HEK293 (cell line): ENCODE data around the gene ACP1.

Experiments used
- CTCF ChIA-PET: fragments of 350-600 bp; formaldehyde crosslinking; extraction: SDS; loops from one replicate; lab custom pipeline; 2021; ENCODE audit warnings: antibody characterized with exemption; lab: Yijun Ruan, JAX
- POLR2A ChIA-PET: fragments of 300-600 bp; formaldehyde crosslinking; extraction: SDS; loops from one replicate; lab custom pipeline; 2020; ENCODE audit warnings: antibody characterized with exemption, inconsistent platforms; lab: Yijun Ruan, JAX
- H3K27ac ChIP-seq: fragments of 200-500 bp; sonication (Bioruptor generic); 2 replicates; pipeline ENCODE4 v1.5.1; 2014; ENCODE audit warnings: low read depth, low read length, control low read depth, inconsistent platforms; ENCODE audit errors: extremely low read depth
- H3K36me3 ChIP-seq, 2 experiments: fragments of 200-500 bp in 1 of 2; sonication (Bioruptor generic) in 1 of 2; 1 replicate in 1 of 2; 2 replicates in 1 of 2; pipeline ENCODE4 v1.5.1; 2014 to 2017; ENCODE audit warnings: inconsistent platforms in 2 of 2, low read length in 2 of 2; ENCODE audit not compliant: control insufficient read depth in 2 of 2, insufficient read depth in 1 of 2
- H3K4me1 ChIP-seq: fragments of 200-500 bp; sonication (Bioruptor generic); 2 replicates; pipeline ENCODE4 v1.5.1; 2014; ENCODE audit warnings: mild to moderate bottlenecking, low read length, inconsistent platforms; ENCODE audit not compliant: control insufficient read depth, insufficient read depth
- H3K4me3 ChIP-seq: 2 replicates; pipeline ENCODE4 v1.5.1; 2011; ENCODE audit warnings: low read depth, mild to moderate bottlenecking, control low read depth, low read length, moderate library complexity
- H3K9me3 ChIP-seq: fragments of 200-500 bp; sonication (Bioruptor generic); 2 replicates; pipeline ENCODE4 v1.5.1; 2014; ENCODE audit warnings: low read depth, low read length, inconsistent platforms; ENCODE audit not compliant: control insufficient read depth, insufficient read depth
- KLF1 ChIP-seq: fragments of 450-650 bp; formaldehyde crosslinking; IDR thresholded peaks from 2 replicates; pipeline ENCODE4 v1.5.1; 2016; ENCODE audit warnings: missing biosample characterization, missing genetic modification characterization
- KLF17 ChIP-seq: fragments of 450-650 bp; formaldehyde crosslinking; IDR thresholded peaks from 2 replicates; pipeline ENCODE4 v1.5.1; 2016; ENCODE audit warnings: missing biosample characterization, missing genetic modification characterization
- MEIS1 ChIP-seq: sonication (generic); formaldehyde crosslinking; IDR thresholded peaks from 2 replicates; pipeline ENCODE4 v1.8.1; 2022; ENCODE audit warnings: missing genetic modification reagents, mild to moderate bottlenecking, borderline replicate concordance
- PRDM1 ChIP-seq: fragments of 450-650 bp; formaldehyde crosslinking; IDR thresholded peaks from 2 replicates; pipeline ENCODE4; 2016; ENCODE audit warnings: missing biosample characterization, missing genetic modification characterization
- SCRT2 ChIP-seq: fragments of 450-650 bp; formaldehyde crosslinking; IDR thresholded peaks from 2 replicates; pipeline ENCODE4 v1.5.1; 2016; ENCODE audit warnings: missing biosample characterization, missing genetic modification characterization
- TRIM28 ChIP-seq: IDR thresholded peaks from 2 replicates; pipeline ENCODE4 v1.6.1; 2011; ENCODE audit warnings: low read length, control low read depth, borderline replicate concordance
- ZBTB17 ChIP-seq: fragments of 450-650 bp; formaldehyde crosslinking; IDR thresholded peaks from 2 replicates; pipeline ENCODE4 v1.5.1; 2016; ENCODE audit warnings: missing biosample characterization, missing genetic modification characterization
- ZFP3 ChIP-seq: fragments of 450-650 bp; formaldehyde crosslinking; IDR thresholded peaks from 2 replicates; pipeline ENCODE4 v1.5.1; 2016; ENCODE audit warnings: low read depth, missing biosample characterization, missing genetic modification characterization
- ZFP41 ChIP-seq: fragments of 450-650 bp; formaldehyde crosslinking; IDR thresholded peaks from 2 replicates; pipeline ENCODE4 v1.5.1; 2016; ENCODE audit warnings: missing biosample characterization, missing genetic modification characterization, borderline replicate concordance
- ZNF114 ChIP-seq: fragments of 450-650 bp; formaldehyde crosslinking; IDR thresholded peaks from 2 replicates; pipeline ENCODE4 v1.5.0; 2017; ENCODE audit warnings: missing biosample characterization, missing genetic modification characterization
- ZNF184 ChIP-seq: fragments of 450-650 bp; IDR thresholded peaks from 2 replicates; pipeline ENCODE4 v1.5.1; 2018; ENCODE audit warnings: missing biosample characterization, mild to moderate bottlenecking, missing genetic modification characterization
- ZNF23 ChIP-seq: fragments of 450-650 bp; formaldehyde crosslinking; IDR thresholded peaks from 2 replicates; pipeline ENCODE4 v1.5.1; 2016; ENCODE audit warnings: missing biosample characterization, missing genetic modification characterization, borderline replicate concordance
- ZNF302 ChIP-seq: fragments of 450-650 bp; formaldehyde crosslinking; IDR thresholded peaks from 2 replicates; pipeline ENCODE4 v1.5.1; 2016; ENCODE audit warnings: missing biosample characterization, missing genetic modification characterization, low read depth
- ZNF416 ChIP-seq: fragments of 450-650 bp; formaldehyde crosslinking; IDR thresholded peaks from 2 replicates; pipeline ENCODE4 v1.5.1; 2016; ENCODE audit warnings: missing biosample characterization, missing genetic modification characterization
- ZNF548 ChIP-seq: fragments of 450-650 bp; formaldehyde crosslinking; IDR thresholded peaks from 2 replicates; pipeline ENCODE4 v1.5.1; 2016; ENCODE audit warnings: missing biosample characterization, missing genetic modification characterization
- ZNF571 ChIP-seq: fragments of 450-650 bp; formaldehyde crosslinking; IDR thresholded peaks from 2 replicates; pipeline ENCODE4 v1.5.0; 2017; ENCODE audit warnings: missing biosample characterization, missing genetic modification characterization
- ZNF596 ChIP-seq: fragments of 450-650 bp; IDR thresholded peaks from 2 replicates; pipeline ENCODE4 v1.5.0; 2018; ENCODE audit warnings: missing biosample characterization, mild to moderate bottlenecking, missing genetic modification characterization, moderate library complexity
- ZNF600 ChIP-seq: fragments of 450-650 bp; formaldehyde crosslinking; IDR thresholded peaks from 2 replicates; pipeline ENCODE4 v1.5.1; 2016; ENCODE audit warnings: missing biosample characterization, missing genetic modification characterization
- ZSCAN23 ChIP-seq: fragments of 450-650 bp; formaldehyde crosslinking; IDR thresholded peaks from 2 replicates; pipeline ENCODE4 v1.5.1; 2016; ENCODE audit warnings: missing biosample characterization, missing genetic modification characterization
- TF ChIP-seq, protein P1 (sequence below): fragments of 450-650 bp; formaldehyde crosslinking; IDR thresholded peaks from 2 replicates; pipeline ENCODE4 v1.5.1; 2016; ENCODE audit warnings: missing biosample characterization, missing genetic modification characterization
- TF ChIP-seq, protein P2 (sequence below): fragments of 450-650 bp; formaldehyde crosslinking; IDR thresholded peaks from 2 replicates; pipeline ENCODE4 v1.5.1; 2016; ENCODE audit warnings: missing biosample characterization, missing genetic modification characterization
- TF ChIP-seq, protein P3 (sequence below): fragments of 450-650 bp; formaldehyde crosslinking; IDR thresholded peaks from 2 replicates; pipeline ENCODE4 v1.5.1; 2017; ENCODE audit warnings: missing biosample characterization, missing genetic modification characterization
- TF ChIP-seq, protein P4 (sequence below): fragments of 450-650 bp; formaldehyde crosslinking; IDR thresholded peaks from 2 replicates; pipeline ENCODE4 v1.5.1; 2016; ENCODE audit warnings: missing biosample characterization, missing genetic modification characterization
- TF ChIP-seq, protein P5 (sequence below): fragments of 450-650 bp; IDR thresholded peaks from 2 replicates; pipeline ENCODE4 v1.5.1; 2018; ENCODE audit warnings: missing biosample characterization, missing genetic modification characterization

The ACP1 gene

DNA sequence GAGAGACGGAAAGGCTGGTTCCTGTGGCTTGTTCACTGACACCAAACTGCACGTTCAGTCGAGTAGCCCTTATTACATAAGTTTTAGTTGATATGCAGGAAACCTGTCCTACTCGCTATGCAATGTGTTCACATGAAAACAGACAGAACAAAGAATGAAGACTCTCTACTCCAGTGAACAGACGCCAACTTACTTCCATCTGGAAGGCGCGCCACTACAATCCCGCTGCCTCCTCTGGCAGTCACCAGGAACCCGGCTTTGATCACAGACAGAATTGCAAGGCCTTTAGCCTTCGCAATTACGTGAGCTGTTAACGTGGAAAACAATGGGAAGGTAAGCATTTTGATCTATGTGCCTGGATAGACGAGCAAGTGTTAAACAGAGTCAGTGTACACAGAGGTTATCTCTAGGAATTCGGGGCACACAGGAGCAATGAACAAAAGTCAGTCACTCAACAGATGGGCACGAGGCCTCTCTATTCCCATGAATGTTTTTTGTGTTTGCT is 15.2 kb upstream of the ACP1 start (continued):
- TF ChIP-seq, protein P1, sequence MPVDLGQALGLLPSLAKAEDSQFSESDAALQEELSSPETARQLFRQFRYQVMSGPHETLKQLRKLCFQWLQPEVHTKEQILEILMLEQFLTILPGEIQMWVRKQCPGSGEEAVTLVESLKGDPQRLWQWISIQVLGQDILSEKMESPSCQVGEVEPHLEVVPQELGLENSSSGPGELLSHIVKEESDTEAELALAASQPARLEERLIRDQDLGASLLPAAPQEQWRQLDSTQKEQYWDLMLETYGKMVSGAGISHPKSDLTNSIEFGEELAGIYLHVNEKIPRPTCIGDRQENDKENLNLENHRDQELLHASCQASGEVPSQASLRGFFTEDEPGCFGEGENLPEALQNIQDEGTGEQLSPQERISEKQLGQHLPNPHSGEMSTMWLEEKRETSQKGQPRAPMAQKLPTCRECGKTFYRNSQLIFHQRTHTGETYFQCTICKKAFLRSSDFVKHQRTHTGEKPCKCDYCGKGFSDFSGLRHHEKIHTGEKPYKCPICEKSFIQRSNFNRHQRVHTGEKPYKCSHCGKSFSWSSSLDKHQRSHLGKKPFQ (tag by site-specific recombination): no peak
- TF ChIP-seq ZSCAN23 (no peak), KLF1 (tag by site-specific recombination) (no peak), ZNF596 (no peak), KLF17 (tag by site-specific recombination) (no peak), MEIS1 (no peak), ZFP3 (tag by site-specific recombination) (no peak)

- TF ChIP-seq ZNF416 (tag by site-specific recombination): no peak
- no peak for TF ChIP-seq ZNF548 (tag by site-specific recombination)
- no peak for TF ChIP-seq ZNF302 (tag by site-specific recombination)
- no peak for TF ChIP-seq ZBTB17
- ChIA-PET CTCF (interaction anchor here (0.5 to 0.6 kb wide), 2 partner anchors 77 to 461 kb away, joined by 3 read pairs; no protein-coding TSS in a partner anchor), POLR2A (no interaction called here)
- Histone ChIP-seq H3K4me3 (no peak overlapping the region), H3K9me3 (no peaks in the 10 kb centered on the region), H3K27ac (no peak overlapping the region), H3K4me1 (no peaks in the 10 kb centered on the region), H3K36me3 (peaks cover 0 to 5% of the 10 kb centered on the region in 2 experiments; a peak in 1 of 3 replicates)
Observed at GRCh38 chr2:252001-252602, 12.6 kb upstream of the ACP1 start.

DNA sequence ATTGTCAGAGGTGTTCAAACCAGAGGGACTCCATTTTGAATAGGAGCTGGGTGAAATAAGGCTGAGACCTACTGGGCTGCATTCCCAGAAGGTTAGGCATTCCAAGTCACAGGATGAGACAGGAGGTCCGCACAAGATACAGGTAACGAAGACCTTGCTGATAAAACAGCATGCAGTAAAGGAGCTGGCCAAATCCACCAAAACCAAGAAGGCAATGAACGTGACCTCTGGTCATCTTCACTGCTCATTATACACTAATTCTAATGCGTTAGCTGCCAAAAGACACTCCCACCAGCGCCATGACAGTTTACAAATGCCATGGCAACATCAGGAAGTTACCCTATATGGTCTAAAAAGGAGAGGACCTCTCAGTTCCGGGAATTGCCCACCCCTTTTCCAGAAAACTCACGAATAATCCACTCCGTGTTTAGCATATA is 11.5 kb upstream of the ACP1 start:
- POLR2A ChIA-PET: no interaction called here
- Histone ChIP-seq H3K36me3 (peaks cover 0 to 5% of the 10 kb centered on the region in 2 experiments; a peak in 1 of 3 replicates), H3K4me1 (no peaks in the 10 kb centered on the region), H3K4me3 (no peak overlapping the region), H3K9me3 (no peaks in the 10 kb centered on the region)
- TF ChIP-seq SCRT2 (no peak), PRDM1 (tag by site-specific recombination) (no peak), ZNF23 (tag by site-specific recombination) (no peak), ZNF184 (tag by site-specific recombination) (no peak), ZNF571 (tag by site-specific recombination) (no peak), ZNF596 (no peak), ZFP41 (tag by site-specific recombination) (no peak), TRIM28 (no peak), ZNF600 (no peak), ZNF114 (tag by site-specific recombination) (no peak)
- TF ChIP-seq, protein P2, sequence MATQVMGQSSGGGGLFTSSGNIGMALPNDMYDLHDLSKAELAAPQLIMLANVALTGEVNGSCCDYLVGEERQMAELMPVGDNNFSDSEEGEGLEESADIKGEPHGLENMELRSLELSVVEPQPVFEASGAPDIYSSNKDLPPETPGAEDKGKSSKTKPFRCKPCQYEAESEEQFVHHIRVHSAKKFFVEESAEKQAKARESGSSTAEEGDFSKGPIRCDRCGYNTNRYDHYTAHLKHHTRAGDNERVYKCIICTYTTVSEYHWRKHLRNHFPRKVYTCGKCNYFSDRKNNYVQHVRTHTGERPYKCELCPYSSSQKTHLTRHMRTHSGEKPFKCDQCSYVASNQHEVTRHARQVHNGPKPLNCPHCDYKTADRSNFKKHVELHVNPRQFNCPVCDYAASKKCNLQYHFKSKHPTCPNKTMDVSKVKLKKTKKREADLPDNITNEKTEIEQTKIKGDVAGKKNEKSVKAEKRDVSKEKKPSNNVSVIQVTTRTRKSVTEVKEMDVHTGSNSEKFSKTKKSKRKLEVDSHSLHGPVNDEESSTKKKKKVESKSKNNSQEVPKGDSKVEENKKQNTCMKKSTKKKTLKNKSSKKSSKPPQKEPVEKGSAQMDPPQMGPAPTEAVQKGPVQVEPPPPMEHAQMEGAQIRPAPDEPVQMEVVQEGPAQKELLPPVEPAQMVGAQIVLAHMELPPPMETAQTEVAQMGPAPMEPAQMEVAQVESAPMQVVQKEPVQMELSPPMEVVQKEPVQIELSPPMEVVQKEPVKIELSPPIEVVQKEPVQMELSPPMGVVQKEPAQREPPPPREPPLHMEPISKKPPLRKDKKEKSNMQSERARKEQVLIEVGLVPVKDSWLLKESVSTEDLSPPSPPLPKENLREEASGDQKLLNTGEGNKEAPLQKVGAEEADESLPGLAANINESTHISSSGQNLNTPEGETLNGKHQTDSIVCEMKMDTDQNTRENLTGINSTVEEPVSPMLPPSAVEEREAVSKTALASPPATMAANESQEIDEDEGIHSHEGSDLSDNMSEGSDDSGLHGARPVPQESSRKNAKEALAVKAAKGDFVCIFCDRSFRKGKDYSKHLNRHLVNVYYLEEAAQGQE (tag by site-specific recombination): no peak
- TF ChIP-seq, protein P3, sequence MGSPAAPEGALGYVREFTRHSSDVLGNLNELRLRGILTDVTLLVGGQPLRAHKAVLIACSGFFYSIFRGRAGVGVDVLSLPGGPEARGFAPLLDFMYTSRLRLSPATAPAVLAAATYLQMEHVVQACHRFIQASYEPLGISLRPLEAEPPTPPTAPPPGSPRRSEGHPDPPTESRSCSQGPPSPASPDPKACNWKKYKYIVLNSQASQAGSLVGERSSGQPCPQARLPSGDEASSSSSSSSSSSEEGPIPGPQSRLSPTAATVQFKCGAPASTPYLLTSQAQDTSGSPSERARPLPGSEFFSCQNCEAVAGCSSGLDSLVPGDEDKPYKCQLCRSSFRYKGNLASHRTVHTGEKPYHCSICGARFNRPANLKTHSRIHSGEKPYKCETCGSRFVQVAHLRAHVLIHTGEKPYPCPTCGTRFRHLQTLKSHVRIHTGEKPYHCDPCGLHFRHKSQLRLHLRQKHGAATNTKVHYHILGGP: no peak
- TF ChIP-seq, protein P4, sequence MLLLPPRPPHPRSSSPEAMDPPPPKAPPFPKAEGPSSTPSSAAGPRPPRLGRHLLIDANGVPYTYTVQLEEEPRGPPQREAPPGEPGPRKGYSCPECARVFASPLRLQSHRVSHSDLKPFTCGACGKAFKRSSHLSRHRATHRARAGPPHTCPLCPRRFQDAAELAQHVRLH: no peak
- TF ChIP-seq, protein P5, sequence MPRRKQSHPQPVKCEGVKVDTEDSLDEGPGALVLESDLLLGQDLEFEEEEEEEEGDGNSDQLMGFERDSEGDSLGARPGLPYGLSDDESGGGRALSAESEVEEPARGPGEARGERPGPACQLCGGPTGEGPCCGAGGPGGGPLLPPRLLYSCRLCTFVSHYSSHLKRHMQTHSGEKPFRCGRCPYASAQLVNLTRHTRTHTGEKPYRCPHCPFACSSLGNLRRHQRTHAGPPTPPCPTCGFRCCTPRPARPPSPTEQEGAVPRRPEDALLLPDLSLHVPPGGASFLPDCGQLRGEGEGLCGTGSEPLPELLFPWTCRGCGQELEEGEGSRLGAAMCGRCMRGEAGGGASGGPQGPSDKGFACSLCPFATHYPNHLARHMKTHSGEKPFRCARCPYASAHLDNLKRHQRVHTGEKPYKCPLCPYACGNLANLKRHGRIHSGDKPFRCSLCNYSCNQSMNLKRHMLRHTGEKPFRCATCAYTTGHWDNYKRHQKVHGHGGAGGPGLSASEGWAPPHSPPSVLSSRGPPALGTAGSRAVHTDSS (tag by site-specific recombination): no peak
- TF ChIP-seq, all 188 proteins: peak for 0
- CTCF ChIA-PET: interaction anchor here (0.6 kb wide), 3 partner anchors 163 to 235 kb away, joined by 3 to 4 read pairs (median 3); no protein-coding TSS in a partner anchor
- no peak overlapping the region for H3K27ac ChIP-seq
